Panc1 (cell line): ENCODE data around the gene ZNF799. TPM values are rescaled to one million over a fixed set of nuclear protein-coding genes. Genes with fewer than 3 reads are reported as not detected.
"Not testable (repeated sequence)": the region's sequence is repeated elsewhere in the genome, so short reads cannot be mapped to it uniquely, and the experiment has no call there.

Experiments
- ATAC-seq: fragments of 200-7000 bp; cut with Tn5 transposase; 2 replicates; pipeline ENCODE4 v1.9.1; 2020; ENCODE audit warnings: mild to moderate bottlenecking, moderate library complexity
- BruUV-seq: library from RNA; stranded (reverse); fragments of 400-500 nt; replicated peaks from 2 replicates; lab custom pipeline; 2021; lab: Mats Ljungman, UMichigan
- CTCF ChIA-PET: fragments of 300-600 bp; sonication (Branson Sonifier 250); formaldehyde crosslinking; loops from one replicate; lab custom pipeline; 2022; ENCODE audit warnings: antibody characterized with exemption; lab: Charles Lee
- POLR2A ChIA-PET: fragments of 300-600 bp; sonication (Branson Sonifier 250); formaldehyde crosslinking; loops from one replicate; lab custom pipeline; 2022; ENCODE audit warnings: antibody characterized with exemption; lab: Charles Lee
- DNase-seq: peaks from one replicate; pipeline ENCODE4 v3.0.0-alpha.2; 2010; ENCODE audit warnings: low read depth, low spot score
- H3K27ac ChIP-seq: 2 replicates; pipeline ENCODE4 v1.5.1; 2011; ENCODE audit warnings: mild to moderate bottlenecking, low read length, inconsistent platforms
- H3K27me3 ChIP-seq: fragments of 200-500 bp; sonication (Bioruptor generic); 2 replicates; pipeline ENCODE4 v1.6.0; 2014; ENCODE audit warnings: low read length, inconsistent platforms; ENCODE audit not compliant: control insufficient read depth, insufficient read depth
- H3K36me3 ChIP-seq: fragments of 200-500 bp; sonication (Bioruptor generic); 2 replicates; pipeline ENCODE4 v1.5.1; 2014; ENCODE audit warnings: inconsistent platforms, mild to moderate bottlenecking, low read length, moderate library complexity; ENCODE audit not compliant: control insufficient read depth, insufficient read depth
- H3K4me1 ChIP-seq: 2 replicates; pipeline ENCODE4 v1.5.1; 2011; ENCODE audit warnings: inconsistent platforms, mild to moderate bottlenecking, low read length, moderate library complexity; ENCODE audit not compliant: control insufficient read depth, insufficient read depth
- H3K4me3 ChIP-seq, 2 experiments: 2 replicates each; pipeline ENCODE4 v1.5.1; 2011 to 2012; ENCODE audit warnings: low read depth in 2 of 2, low read length in 2 of 2, mild to moderate bottlenecking in 2 of 2, inconsistent platforms in 1 of 2, moderate library complexity in 1 of 2
- H3K9me3 ChIP-seq: fragments of 200-500 bp; sonication (Bioruptor generic); 2 replicates; pipeline ENCODE4 v1.5.1; 2014; ENCODE audit warnings: low read depth, mild to moderate bottlenecking, inconsistent platforms, low read length, moderate library complexity; ENCODE audit not compliant: control insufficient read depth, insufficient read depth
- CTCF ChIP-seq: fragments of 450-650 bp; IDR thresholded peaks from 2 replicates; pipeline ENCODE4 v1.5.1; 2017; ENCODE audit warnings: mild to moderate bottlenecking
- POLR2AphosphoS5 ChIP-seq: IDR thresholded peaks from 2 replicates; pipeline ENCODE4 v1.6.1; 2012; ENCODE audit warnings: mild to moderate bottlenecking, low read depth, low read length, moderate library complexity
- REST ChIP-seq, 2 experiments: IDR thresholded peaks; 2 replicates each; pipeline ENCODE4 v1.6.1; 2011 to 2012; ENCODE audit warnings: low read depth in 2 of 2, control low read depth in 1 of 2, low read length in 1 of 2, mild to moderate bottlenecking in 1 of 2, moderate library complexity in 1 of 2; ENCODE audit not compliant: insufficient read depth in 1 of 2
- SIN3A ChIP-seq: IDR thresholded peaks from 2 replicates; pipeline ENCODE4 v1.6.1; 2012; ENCODE audit warnings: low read depth, mild to moderate bottlenecking, low read length, moderate library complexity, borderline replicate concordance; ENCODE audit not compliant: insufficient read depth
- TCF7L2 ChIP-seq: IDR thresholded peaks from 2 replicates; pipeline ENCODE4 v1.6.1; 2011; ENCODE audit warnings: mild to moderate bottlenecking, low read depth, low read length, inconsistent platforms
- in situ Hi-C: cut with HindIII; loops from 2 replicates; pipeline ENCODE4 v1.10.0; 2016; ENCODE audit warnings: low sequenced_read_pairs, low pct_unique_long_range_greater_than_20kb
- intact Hi-C: fragments of 100-400 bp; cut with micrococcal nuclease; formaldehyde crosslinking; loops from one replicate; pipeline ENCODE4 v1.10.0; 2022; ENCODE audit not compliant: unreplicated experiment
- total RNA-seq: library from RNA; stranded (reverse); gene quantifications from one replicate; pipeline ENCODE4 v1.2.1, GENCODE V29; 2021; ENCODE audit not compliant: unreplicated experiment

The ZNF799 gene
- total RNA-seq, 1 experiment from 2014 or later = 4.5 TPM

DNA sequence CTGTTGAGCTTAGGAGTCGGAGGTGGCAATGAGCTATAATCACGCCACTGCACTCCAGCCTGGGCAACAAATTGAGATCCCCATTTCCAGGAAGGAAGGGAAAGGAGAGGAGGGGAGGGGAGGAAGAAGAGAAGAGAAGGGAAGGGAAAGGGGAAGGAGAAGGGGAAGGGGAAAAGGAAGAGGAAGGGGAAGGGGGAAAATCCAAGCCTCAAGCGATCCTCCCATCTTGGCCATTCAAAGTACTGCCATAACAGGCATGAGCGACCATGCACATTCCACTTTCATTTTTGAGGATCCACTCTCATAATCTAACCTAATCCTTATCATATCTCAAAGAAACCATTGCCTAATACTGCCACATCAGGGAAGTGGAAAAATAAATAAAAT, 24.8 kb upstream of the ZNF799 start:
- intact Hi-C loops = no loop called here
- Histone ChIP-seq H3K4me3 (no peak overlapping the region), H3K36me3 (no peaks in the 10 kb centered on the region), H3K27ac (no peak overlapping the region), H3K9me3 (peaks cover 6% of the 10 kb centered on the region; the same call in 1 of the 2 replicates), H3K4me1 (no peaks in the 10 kb centered on the region), H3K27me3 (no peaks in the 10 kb centered on the region)
- in situ Hi-C loops = no loop called here
- TF ChIP-seq POLR2AphosphoS5 = no peak
- TF ChIP-seq TCF7L2 = no peak
- no peak for TF ChIP-seq SIN3A
- no peak for TF ChIP-seq CTCF
- no peak for TF ChIP-seq REST (IDR thresholded peaks at IDR 0.05; ENCODE audit: insufficient read depth in 1 of 2, low read depth in 2 of 2, low read length in 1 of 2)
- no peak for DNase-seq
- no TSS peak for BruUV-seq
- ChIA-PET CTCF (no interaction called here), POLR2A (no interaction called here)
- ATAC-seq = no peak

DNA sequence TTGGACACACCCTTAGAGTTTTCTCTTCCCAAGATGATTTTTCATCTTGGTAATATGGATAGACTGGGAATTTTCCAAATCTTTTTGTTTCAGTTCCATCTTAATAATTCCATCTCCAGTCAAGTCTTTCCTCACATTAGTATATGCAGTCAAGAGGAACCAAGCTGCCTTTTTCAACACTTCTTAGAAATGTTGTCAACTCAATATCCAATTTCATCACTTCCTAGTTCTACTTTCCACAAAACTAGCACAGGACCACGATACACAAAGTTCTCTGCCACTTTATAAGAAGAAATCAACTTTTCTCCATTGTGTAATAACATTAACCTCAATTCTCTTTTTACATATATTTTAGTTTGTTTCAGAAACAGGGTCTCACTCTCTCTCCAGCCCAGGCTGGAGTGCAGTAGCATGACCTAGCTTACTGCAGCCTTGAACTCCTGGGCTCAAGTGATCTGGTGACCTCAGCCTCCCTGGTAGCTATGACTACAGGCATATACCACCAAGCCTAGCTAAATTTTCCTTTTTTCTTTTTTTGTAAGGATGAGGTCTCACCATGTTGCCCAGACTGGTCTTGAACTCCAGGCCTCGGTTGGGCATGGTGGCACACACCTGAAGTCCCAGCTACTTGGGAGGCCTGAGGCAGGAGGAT, 24.3 kb upstream of the ZNF799 start:
- no TSS peak for BruUV-seq
- POLR2A ChIA-PET = no interaction called here
- Histone ChIP-seq H3K36me3 (no peaks in the 10 kb centered on the region), H3K27me3 (no peaks in the 10 kb centered on the region), H3K4me1 (no peaks in the 10 kb centered on the region), H3K4me3 (no peak overlapping the region), H3K9me3 (peaks cover 5% of the 10 kb centered on the region; the same call in 1 of the 2 replicates), H3K27ac (no peak overlapping the region)
- in situ Hi-C loops (no loop called here), intact Hi-C loops (no loop called here)
- TF ChIP-seq SIN3A (no peak), CTCF (no peak), TCF7L2 (no peak), REST (IDR thresholded peaks at IDR 0.05; ENCODE audit: insufficient read depth in 1 of 2, low read depth in 2 of 2, low read length in 1 of 2) (no peak), POLR2AphosphoS5 (no peak)
- CTCF ChIA-PET = no interaction called here
- no peak for ATAC-seq
- no peak for DNase-seq

DNA sequence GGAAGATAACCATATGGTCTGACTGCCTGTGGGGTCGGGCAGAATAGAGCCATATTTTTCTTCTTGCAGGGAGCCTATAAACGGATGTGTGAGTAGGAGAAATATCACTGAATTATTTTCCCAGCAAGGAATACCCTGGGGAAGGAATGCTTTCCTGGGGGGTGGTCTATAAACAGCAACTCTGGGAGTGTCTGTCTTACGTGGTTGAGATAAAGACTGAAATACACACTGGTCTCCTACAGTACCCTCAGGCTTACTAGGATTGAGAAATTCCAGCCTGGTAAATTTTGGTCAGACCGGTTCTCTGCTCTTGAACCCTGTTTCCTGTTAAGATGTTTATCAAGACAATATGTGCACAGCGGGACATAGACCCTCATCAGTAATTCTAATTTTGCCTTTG, 16.2 kb upstream of the ZNF799 start:
- POLR2A ChIA-PET, H3K4me3 ChIP-seq, H3K4me1 ChIP-seq, DNase-seq, H3K27ac ChIP-seq, BruUV-seq, CTCF ChIA-PET, in situ Hi-C loops, H3K36me3 ChIP-seq, H3K27me3 ChIP-seq, ATAC-seq, intact Hi-C loops, H3K9me3 ChIP-seq: not testable (repeated sequence)
